ENCODE data around the gene CAMK2A. TPM values are rescaled to one million over a fixed set of nuclear protein-coding genes. Genes with fewer than 3 reads are reported as not detected.

Gene CAMK2A
- total and polyA plus RNA-seq, 2 donors (not counting 1 experiment from before 2014, with no cell fraction given), result 2.1 to 3.1 TPM

DNA sequence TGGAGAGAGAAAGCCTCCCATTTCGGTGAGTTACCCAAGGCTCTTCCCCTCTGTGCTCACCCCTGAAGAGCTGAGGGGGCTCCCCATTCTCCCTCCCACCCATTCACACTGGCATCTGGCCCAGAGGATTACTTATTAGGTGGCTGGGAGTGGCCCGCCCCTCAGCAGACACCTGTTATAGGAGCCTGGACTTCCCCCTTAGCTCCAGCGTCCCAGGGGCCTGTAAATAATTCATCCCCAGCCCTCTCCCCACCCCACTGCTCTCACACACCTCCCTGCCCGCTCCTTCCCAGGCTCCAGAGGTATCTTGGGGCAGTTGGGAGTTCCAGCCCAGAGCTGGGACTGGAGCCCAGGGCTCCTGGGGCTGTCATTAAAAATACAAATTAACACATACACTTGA, 111.3 kb downstream of the CAMK2A start:
- Histone ChIP-seq H3K9me3 (ENCODE audit: control insufficient read depth, insufficient read depth, low read depth, low read length) (no peaks in the 10 kb centered on the region), H3K79me2 (ENCODE audit: control insufficient read depth, insufficient read depth, low read length) (no peaks in the 10 kb centered on the region)

DNA sequence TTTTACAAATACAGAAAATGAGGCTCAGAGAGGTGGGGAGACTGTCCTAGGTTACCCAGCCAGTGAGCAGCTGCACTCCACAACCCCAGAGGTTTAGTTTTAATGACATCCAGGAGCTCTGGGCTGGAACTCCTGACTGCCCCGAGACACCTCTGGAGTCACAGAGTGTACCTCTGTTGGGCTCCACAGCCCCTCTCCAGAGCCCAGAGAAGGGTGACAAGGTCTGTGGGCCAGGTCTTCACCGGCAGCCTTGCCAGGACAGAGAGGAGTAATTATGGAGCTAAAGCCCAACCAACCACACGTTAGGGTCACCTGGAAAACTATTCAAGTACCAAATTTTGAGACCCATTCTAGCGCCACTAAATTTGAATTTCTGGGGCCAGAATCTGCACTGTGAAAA, 111.9 kb downstream of the CAMK2A start:
- Histone ChIP-seq H3K4me2 (ENCODE audit: extremely low read depth, insufficient read depth, low read length) (no peak overlapping the region), H3K4me1 (ENCODE audit: control insufficient read depth, extremely low read depth, insufficient read depth, low read length) (peaks cover 8% of the 10 kb centered on the region), H4K20me1 (ENCODE audit: control insufficient read depth, extremely low read depth, insufficient read depth, low read length) (no peaks in the 10 kb centered on the region), H3K9me3 (ENCODE audit: control insufficient read depth, insufficient read depth, low read depth, low read length) (no peaks in the 10 kb centered on the region), H3K27ac (ENCODE audit: insufficient read depth, low read length) (no peak overlapping the region), H3K36me3 (ENCODE audit: control insufficient read depth, insufficient read depth, low read length) (no peaks in the 10 kb centered on the region), H3K79me2 (ENCODE audit: control insufficient read depth, insufficient read depth, low read length) (no peaks in the 10 kb centered on the region), H2AFZ (ENCODE audit: low read length) (no peak overlapping the region), H3K9ac (ENCODE audit: insufficient read depth, low read length) (no peak overlapping the region), H3K27me3 (ENCODE audit: control insufficient read depth, insufficient read depth, low read length) (peaks cover 6% of the 10 kb centered on the region), H3K4me3 (replicated peaks in 1 of 4; ENCODE audit: control extremely low read depth in 1 of 4, insufficient read depth in 1 of 4, low read depth in 3 of 4, low read length in 4 of 4) (no peak overlapping the region)
- TF ChIP-seq, protein P1, sequence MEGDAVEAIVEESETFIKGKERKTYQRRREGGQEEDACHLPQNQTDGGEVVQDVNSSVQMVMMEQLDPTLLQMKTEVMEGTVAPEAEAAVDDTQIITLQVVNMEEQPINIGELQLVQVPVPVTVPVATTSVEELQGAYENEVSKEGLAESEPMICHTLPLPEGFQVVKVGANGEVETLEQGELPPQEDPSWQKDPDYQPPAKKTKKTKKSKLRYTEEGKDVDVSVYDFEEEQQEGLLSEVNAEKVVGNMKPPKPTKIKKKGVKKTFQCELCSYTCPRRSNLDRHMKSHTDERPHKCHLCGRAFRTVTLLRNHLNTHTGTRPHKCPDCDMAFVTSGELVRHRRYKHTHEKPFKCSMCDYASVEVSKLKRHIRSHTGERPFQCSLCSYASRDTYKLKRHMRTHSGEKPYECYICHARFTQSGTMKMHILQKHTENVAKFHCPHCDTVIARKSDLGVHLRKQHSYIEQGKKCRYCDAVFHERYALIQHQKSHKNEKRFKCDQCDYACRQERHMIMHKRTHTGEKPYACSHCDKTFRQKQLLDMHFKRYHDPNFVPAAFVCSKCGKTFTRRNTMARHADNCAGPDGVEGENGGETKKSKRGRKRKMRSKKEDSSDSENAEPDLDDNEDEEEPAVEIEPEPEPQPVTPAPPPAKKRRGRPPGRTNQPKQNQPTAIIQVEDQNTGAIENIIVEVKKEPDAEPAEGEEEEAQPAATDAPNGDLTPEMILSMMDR (conservative IDR thresholded peaks at IDR 0.05 in 1 of 2, IDR thresholded peaks at IDR 0.05 in 1 of 2; ENCODE audit: low read depth in 1 of 2, low read length in 2 of 2), result no peak
- no peak for TF ChIP-seq EZH2 (IDR thresholded peaks at IDR 0.05; ENCODE audit: low read length, missing control alignments)
- no peak for DNase-seq (ENCODE audit: low read depth in 2 of 2)

More for the DNA sequence above, 111.3 kb downstream of the CAMK2A start:
- Histone ChIP-seq H3K36me3 (ENCODE audit: control insufficient read depth, insufficient read depth, low read length) (no peaks in the 10 kb centered on the region), H3K4me1 (ENCODE audit: control insufficient read depth, extremely low read depth, insufficient read depth, low read length) (peaks cover 8% of the 10 kb centered on the region), H3K4me3 (replicated peaks in 1 of 4; ENCODE audit: control extremely low read depth in 1 of 4, insufficient read depth in 1 of 4, low read depth in 3 of 4, low read length in 4 of 4) (no peak overlapping the region), H3K27ac (ENCODE audit: insufficient read depth, low read length) (no peak overlapping the region), H4K20me1 (ENCODE audit: control insufficient read depth, extremely low read depth, insufficient read depth, low read length) (no peaks in the 10 kb centered on the region), H2AFZ (ENCODE audit: low read length) (no peak overlapping the region), H3K4me2 (ENCODE audit: extremely low read depth, insufficient read depth, low read length) (no peak overlapping the region), H3K9ac (ENCODE audit: insufficient read depth, low read length) (no peak overlapping the region), H3K27me3 (ENCODE audit: control insufficient read depth, insufficient read depth, low read length) (peaks cover 6% of the 10 kb centered on the region)
- no peak for DNase-seq (ENCODE audit: low read depth in 2 of 2)
- no peak for TF ChIP-seq EZH2 (IDR thresholded peaks at IDR 0.05; ENCODE audit: low read length, missing control alignments)
- TF ChIP-seq, protein P1 (conservative IDR thresholded peaks at IDR 0.05 in 1 of 2, IDR thresholded peaks at IDR 0.05 in 1 of 2; ENCODE audit: low read depth in 1 of 2, low read length in 2 of 2), result no peak

DNA sequence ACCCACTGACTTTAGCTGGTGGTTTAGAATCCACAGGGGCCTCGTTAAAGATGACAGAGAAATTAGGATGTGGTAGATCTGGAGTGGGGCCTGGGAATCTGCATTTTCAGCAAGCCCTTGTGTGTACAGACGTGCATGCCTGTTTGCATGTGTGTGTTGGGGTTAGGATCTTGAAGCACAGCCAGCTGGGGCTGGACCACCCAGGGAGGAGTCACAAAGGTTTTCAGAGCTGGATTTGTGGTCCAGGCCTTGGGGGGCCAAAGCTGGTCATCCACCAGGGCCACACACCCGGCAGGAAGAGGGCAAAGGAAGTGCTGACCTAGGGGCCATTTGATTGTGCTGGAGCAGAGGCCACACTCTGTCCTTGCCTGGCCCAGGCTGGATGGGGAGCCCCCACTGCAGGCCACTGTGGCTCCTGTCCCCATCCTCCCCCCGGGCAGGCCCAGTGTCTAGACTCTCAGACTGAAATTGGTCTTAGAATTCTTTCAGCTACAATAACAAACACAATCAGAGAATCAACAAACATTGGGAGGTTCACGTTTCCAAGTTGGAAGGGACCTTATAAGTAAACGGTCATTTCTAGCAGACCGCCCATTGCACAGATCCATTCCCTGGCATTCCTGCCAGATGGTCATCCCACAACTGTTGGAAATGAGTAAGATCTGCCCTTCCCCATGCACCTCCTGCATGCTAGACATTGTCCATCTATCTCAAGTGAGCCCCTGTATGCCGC, 112.7 kb downstream of the CAMK2A start:
- Histone ChIP-seq H3K27me3 (ENCODE audit: control insufficient read depth, insufficient read depth, low read length) (peaks cover 5% of the 10 kb centered on the region), H3K79me2 (ENCODE audit: control insufficient read depth, insufficient read depth, low read length) (no peaks in the 10 kb centered on the region), H3K4me3 (replicated peaks in 1 of 4; ENCODE audit: control extremely low read depth in 1 of 4, insufficient read depth in 1 of 4, low read depth in 3 of 4, low read length in 4 of 4) (no peak overlapping the region), H3K4me2 (ENCODE audit: extremely low read depth, insufficient read depth, low read length) (no peak overlapping the region), H4K20me1 (ENCODE audit: control insufficient read depth, extremely low read depth, insufficient read depth, low read length) (no peaks in the 10 kb centered on the region), H3K27ac (ENCODE audit: insufficient read depth, low read length) (no peak overlapping the region), H3K36me3 (ENCODE audit: control insufficient read depth, insufficient read depth, low read length) (no peaks in the 10 kb centered on the region), H3K4me1 (ENCODE audit: control insufficient read depth, extremely low read depth, insufficient read depth, low read length) (peaks cover 8% of the 10 kb centered on the region), H2AFZ (ENCODE audit: low read length) (no peak overlapping the region), H3K9ac (ENCODE audit: insufficient read depth, low read length) (no peak overlapping the region), H3K9me3 (ENCODE audit: control insufficient read depth, insufficient read depth, low read depth, low read length) (no peaks in the 10 kb centered on the region)
- DNase-seq (ENCODE audit: low read depth in 2 of 2), result peak; percentile 17 to 73
- TF ChIP-seq EZH2 (IDR thresholded peaks at IDR 0.05; ENCODE audit: low read length, missing control alignments), result no peak
- TF ChIP-seq, protein P1 (conservative IDR thresholded peaks at IDR 0.05 in 1 of 2, IDR thresholded peaks at IDR 0.05 in 1 of 2; ENCODE audit: low read depth in 1 of 2, low read length in 2 of 2), result no peak

Data from fibroblast of lung (primary cell).